IPS DF 6.9 (cell line): ENCODE data around the gene TENM4.
"Not testable (repeated sequence)": the region's sequence is repeated elsewhere in the genome, so short reads cannot be mapped to it uniquely, and the experiment has no call there.

ENCODE experiments used
- DNase-seq: peaks from one replicate; pipeline ENCODE4 v3.0.0-alpha.2; 2013; ENCODE audit warnings: low read depth, low spot score
- H3K27ac ChIP-seq: one replicate; pipeline ENCODE4 v1.5.1; 2013; ENCODE audit warnings: low read length, control low read depth
- H3K27me3 ChIP-seq: 2 replicates; pipeline ENCODE4 v1.6.1; 2013; ENCODE audit warnings: mild to moderate bottlenecking, low read length; ENCODE audit not compliant: control insufficient read depth, insufficient read depth
- H3K36me3 ChIP-seq: 2 replicates; pipeline ENCODE4 v1.6.1; 2013; ENCODE audit warnings: low read length; ENCODE audit not compliant: control insufficient read depth, insufficient read depth
- H3K4me1 ChIP-seq: 2 replicates; pipeline ENCODE4 v1.6.1; 2013; ENCODE audit warnings: low read length; ENCODE audit not compliant: control insufficient read depth, insufficient read depth
- H3K4me3 ChIP-seq: 2 replicates; pipeline ENCODE4 v1.5.1; 2013; ENCODE audit warnings: mild to moderate bottlenecking, low read length
- H3K9me3 ChIP-seq: 2 replicates; pipeline ENCODE4 v1.6.1; 2013; ENCODE audit warnings: low read length, inconsistent platforms; ENCODE audit not compliant: control insufficient read depth, insufficient read depth
- WGBS: extraction: QIAGEN DNeasy Blood & Tissue Kit; methylation state at CpG from one replicate; pipeline ENCODE4 v1.1.7; 2013; ENCODE audit warnings: mixed read lengths, missing lambda C conversion rate; ENCODE audit not compliant: insufficient read length, insufficient coverage; 5-methylcytosine and 5-hydroxymethylcytosine counted together

TENM4 gene

GRCh38 chr11:79222163-79222562 lies 218.7 kb downstream of the TENM4 start:
- not testable (repeated sequence) for DNase-seq, H3K9me3 ChIP-seq, H3K27me3 ChIP-seq, H3K4me3 ChIP-seq, H3K27ac ChIP-seq, H3K4me1 ChIP-seq, H3K36me3 ChIP-seq
- WGBS, result no CpG with 5 or more reads among the region's 5 CpGs

DNA sequence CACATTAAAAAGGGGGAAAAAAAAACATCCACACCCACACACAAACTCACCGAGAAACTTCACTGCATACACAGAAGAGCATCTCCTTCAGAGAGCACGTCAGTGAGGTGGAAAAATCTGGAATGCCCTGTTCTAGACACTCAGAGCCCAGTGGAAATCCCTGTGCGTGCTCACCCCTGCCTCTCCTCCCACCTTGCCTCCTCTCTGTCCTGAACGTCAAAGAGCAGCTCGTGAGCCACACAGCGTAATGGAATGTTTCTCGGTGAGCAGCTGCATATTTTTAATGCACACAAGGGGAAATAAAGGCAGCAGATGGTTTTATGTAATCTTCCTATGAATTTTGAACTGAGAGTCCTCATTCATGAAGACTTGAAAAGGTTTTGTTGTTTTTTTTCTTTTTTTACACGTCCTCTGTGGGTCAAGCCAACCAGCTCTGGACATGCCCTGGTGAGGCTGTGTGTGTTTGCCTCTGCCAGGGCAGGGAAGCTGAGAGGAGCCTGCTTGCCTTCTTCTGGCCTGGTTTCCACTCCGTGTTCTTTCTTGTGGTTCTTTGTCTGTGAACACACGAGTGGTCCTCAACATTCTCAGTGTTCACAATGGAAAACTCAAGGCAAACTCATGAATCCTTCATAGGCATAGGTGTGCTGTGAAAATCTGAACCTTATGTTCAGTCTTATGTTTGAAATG lies 219.2 kb downstream of the TENM4 start:
- no peaks in the 10 kb centered on the region for H3K27me3 ChIP-seq
- no peaks in the 10 kb centered on the region for H3K4me1 ChIP-seq
- no CpG with 5 or more reads among the region's 10 CpGs for WGBS
- no peaks in the 10 kb centered on the region for H3K36me3 ChIP-seq
- no peak for DNase-seq
- no peaks in the 10 kb centered on the region for H3K9me3 ChIP-seq
- no peak overlapping the region for H3K27ac ChIP-seq
- H3K4me3 ChIP-seq, result no peak overlapping the region

GRCh38 chr11:79220171-79220570 lies 220.7 kb downstream of the TENM4 start:
- DNase-seq, result no peak
- Histone ChIP-seq H3K9me3 (no peaks in the 10 kb centered on the region), H3K27ac (no peak overlapping the region), H3K36me3 (no peaks in the 10 kb centered on the region), H3K4me1 (no peaks in the 10 kb centered on the region), H3K4me3 (no peak overlapping the region), H3K27me3 (no peaks in the 10 kb centered on the region)
- no CpG with 5 or more reads among the region's 3 CpGs for WGBS

- WGBS, result no CpG with 5 or more reads among the region's 6 CpGs
- H3K4me1 ChIP-seq, result no peaks in the 10 kb centered on the region
- no peaks in the 10 kb centered on the region for H3K36me3 ChIP-seq
- H3K27ac ChIP-seq, result no peak overlapping the region
- no peak for DNase-seq
- H3K9me3 ChIP-seq, result no peaks in the 10 kb centered on the region
- H3K27me3 ChIP-seq, result no peaks in the 10 kb centered on the region
- no peak overlapping the region for H3K4me3 ChIP-seq
Observed at GRCh38 chr11:79219186-79220045, 221.4 kb downstream of the TENM4 start.

DNA sequence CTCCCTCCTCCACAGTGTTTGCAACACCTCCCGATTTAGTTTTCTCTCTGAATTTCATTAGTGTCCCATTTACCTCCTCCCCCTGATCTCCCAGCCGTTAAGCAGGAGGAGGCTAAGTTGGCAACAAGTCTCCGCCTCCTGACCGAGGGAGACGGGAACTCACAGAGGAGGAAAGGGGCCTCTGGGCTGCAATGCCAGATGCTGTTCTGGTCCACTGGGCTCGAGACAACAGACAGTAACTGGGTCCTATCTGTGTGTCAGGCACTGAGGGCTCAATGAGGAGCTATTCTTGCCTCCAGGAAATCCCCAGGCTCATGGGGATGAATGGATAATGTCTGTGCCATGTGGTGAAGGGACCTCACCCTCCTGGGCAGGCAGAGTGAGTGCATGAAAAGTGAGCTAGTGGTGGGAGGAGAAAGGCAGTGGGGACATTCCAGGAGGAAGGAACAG lies 228.1 kb downstream of the TENM4 start:
- H3K27ac ChIP-seq, result no peak overlapping the region
- WGBS, result no CpG with 5 or more reads among the region's 6 CpGs
- no peaks in the 10 kb centered on the region for H3K9me3 ChIP-seq
- H3K4me3 ChIP-seq, result no peak overlapping the region
- H3K36me3 ChIP-seq, result no peaks in the 10 kb centered on the region
- H3K4me1 ChIP-seq, result no peaks in the 10 kb centered on the region
- no peak for DNase-seq
- no peaks in the 10 kb centered on the region for H3K27me3 ChIP-seq

- H3K36me3 ChIP-seq, result no peaks in the 10 kb centered on the region
- H3K27me3 ChIP-seq, result no peaks in the 10 kb centered on the region
- H3K4me3 ChIP-seq, result no peak overlapping the region
- no peak for DNase-seq
- no CpG with 5 or more reads among the region's 6 CpGs for WGBS
- no peaks in the 10 kb centered on the region for H3K9me3 ChIP-seq
- no peaks in the 10 kb centered on the region for H3K4me1 ChIP-seq
- H3K27ac ChIP-seq, result no peak overlapping the region
Observed at GRCh38 chr11:79209540-79210266, 231.1 kb downstream of the TENM4 start.

GRCh38 chr11:79208126-79208525 lies 232.7 kb downstream of the TENM4 start:
- H3K9me3 ChIP-seq, result no peaks in the 10 kb centered on the region
- no peak overlapping the region for H3K27ac ChIP-seq
- H3K36me3 ChIP-seq, result no peaks in the 10 kb centered on the region
- DNase-seq, result no peak
- H3K27me3 ChIP-seq, result no peaks in the 10 kb centered on the region
- no peak overlapping the region for H3K4me3 ChIP-seq
- H3K4me1 ChIP-seq, result no peaks in the 10 kb centered on the region
- no CpG with 5 or more reads among the region's 2 CpGs for WGBS

GRCh38 chr11:79206951-79207350 lies 233.9 kb downstream of the TENM4 start:
- H3K9me3 ChIP-seq, result no peaks in the 10 kb centered on the region
- no peak overlapping the region for H3K4me3 ChIP-seq
- DNase-seq, result no peak
- H3K4me1 ChIP-seq, result no peaks in the 10 kb centered on the region
- no CpG with 5 or more reads among the region's 4 CpGs for WGBS
- no peak overlapping the region for H3K27ac ChIP-seq
- H3K36me3 ChIP-seq, result no peaks in the 10 kb centered on the region
- no peaks in the 10 kb centered on the region for H3K27me3 ChIP-seq

DNA sequence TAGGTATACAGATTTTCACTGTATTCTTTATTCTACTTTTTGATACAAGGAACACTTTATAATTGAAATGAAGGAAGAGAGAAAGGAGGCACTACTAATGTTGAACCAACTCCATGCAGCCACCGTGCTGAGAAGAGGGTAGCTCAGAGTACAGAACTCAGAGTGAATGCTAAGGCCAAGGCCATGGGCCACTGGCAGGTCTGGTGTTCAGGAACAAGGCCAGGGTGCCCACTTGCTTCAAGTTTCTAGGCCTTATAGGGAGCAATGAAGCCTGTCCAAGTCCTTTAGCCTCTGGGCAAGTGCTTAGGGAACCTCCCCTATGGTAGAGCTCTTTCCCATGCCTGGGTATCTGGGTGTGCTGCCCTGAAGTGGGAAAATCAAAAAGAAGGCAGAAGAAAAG lies 235.0 kb downstream of the TENM4 start:
- Histone ChIP-seq H3K27me3 (no peaks in the 10 kb centered on the region), H3K36me3 (no peaks in the 10 kb centered on the region), H3K9me3 (no peaks in the 10 kb centered on the region), H3K27ac (no peak overlapping the region), H3K4me3 (no peak overlapping the region), H3K4me1 (no peaks in the 10 kb centered on the region)
- WGBS, result no CpG with 5 or more reads among the region's 1 CpG
- no peak for DNase-seq

DNA sequence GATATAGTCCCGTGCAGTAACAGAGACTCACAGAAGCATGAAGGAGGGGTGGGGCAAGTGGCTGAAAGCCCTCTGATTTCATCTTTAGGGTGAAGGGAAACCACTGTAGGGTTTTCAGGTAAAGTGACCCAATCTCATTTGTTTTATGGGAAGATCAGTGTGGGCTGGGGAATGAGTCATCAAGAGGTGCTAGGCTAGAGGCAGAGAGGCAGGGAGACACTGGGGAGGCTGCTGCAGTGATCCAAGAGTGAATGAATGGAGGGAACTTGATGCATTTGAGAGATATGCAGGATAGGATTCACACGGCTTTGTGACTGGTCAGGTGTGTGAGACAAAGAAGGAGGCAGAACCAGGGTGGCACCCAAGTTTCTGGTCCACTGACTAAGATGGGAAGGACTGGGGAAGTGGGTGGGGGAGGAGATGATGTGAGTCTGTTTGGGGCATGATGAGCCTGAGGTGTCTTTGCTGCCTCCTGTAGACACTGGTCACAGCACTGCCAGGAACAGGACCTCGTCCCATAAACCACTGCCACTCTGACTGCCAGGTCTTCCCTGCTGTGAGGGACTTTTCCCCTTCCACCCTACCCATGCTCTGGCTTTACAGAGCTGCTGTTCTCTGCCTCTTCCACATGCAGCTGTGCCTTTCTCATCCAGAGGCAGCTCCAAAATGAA lies 239.0 kb downstream of the TENM4 start:
- WGBS, result no CpG with 5 or more reads among the region's 3 CpGs
- Histone ChIP-seq H3K4me3 (no peak overlapping the region), H3K4me1 (no peaks in the 10 kb centered on the region), H3K27me3 (no peaks in the 10 kb centered on the region), H3K27ac (no peak overlapping the region), H3K9me3 (no peaks in the 10 kb centered on the region), H3K36me3 (no peaks in the 10 kb centered on the region)
- DNase-seq, result no peak
